Gastrocnemius medialis (tissue), 4 donors: Measurements from ENCODE around the gene CRTC3. TPM values are rescaled to one million over a fixed set of nuclear protein-coding genes. Genes with fewer than 3 reads are reported as not detected.

Experiments used
- ATAC-seq, 2 donors: fragments of 150-250 bp; one replicate each; pipeline ENCODE4 v1.9.1; 2016
- DNase-seq, 2 donors: peaks; one replicate each; pipeline ENCODE4 v3.0.0-alpha.2; 2019
- H3K27ac ChIP-seq, 4 donors: fragments of 200-600 bp; sonication (generic); 1 replicate in 1 of 4; 2 replicates in 3 of 4; pipeline ENCODE4 v1.5.1; 2016 to 2018; ENCODE audit warnings: mild to moderate bottlenecking in 2 of 4, moderate library complexity in 1 of 4
- H3K27me3 ChIP-seq, 3 donors: fragments of 200-600 bp; sonication (generic) in 2 of 3; 1 replicate in 1 of 3; 2 replicates in 2 of 3; pipeline versions ENCODE4 v1.5.1 to v1.6.0; 2016 to 2019; ENCODE audit warnings: mild to moderate bottlenecking in 1 of 3, moderate library complexity in 1 of 3
- H3K36me3 ChIP-seq, 2 donors: fragments of 200-600 bp; sonication (generic) in 1 of 2; one replicate each; pipeline ENCODE4 v1.5.1; 2017 to 2018
- H3K4me1 ChIP-seq, 2 donors: fragments of 200-600 bp; sonication (generic) in 1 of 2; one replicate each; pipeline ENCODE4 v1.5.1; 2016 to 2017; ENCODE audit warnings: mild to moderate bottlenecking in 2 of 2
- H3K4me3 ChIP-seq, 4 donors: fragments of 200-600 bp; sonication (generic) in 3 of 4; 1 replicate in 1 of 4; 2 replicates in 3 of 4; pipeline ENCODE4 v1.5.1; 2016 to 2019; ENCODE audit warnings: mild to moderate bottlenecking in 2 of 4
- H3K9me3 ChIP-seq, 3 donors: fragments of 200-600 bp; sonication (generic) in 2 of 3; 1 replicate in 1 of 3; 2 replicates in 2 of 3; pipeline ENCODE4 v1.5.1; 2016 to 2019
- POLR2A ChIP-seq, 2 donors: fragments of 450-650 bp; IDR thresholded peaks; one replicate each; pipeline ENCODE4 v1.6.1; 2017; ENCODE audit warnings: antibody characterized with exemption in 2 of 2, mild to moderate bottlenecking in 2 of 2, moderate library complexity in 2 of 2
- in situ Hi-C, 4 donors: fragments of 200-750 bp; cut with MboI; loops; one replicate each; pipeline versions ENCODE4 v1.15.0 to v1.8.0; 2017; ENCODE audit warnings: low sequenced_read_pairs in 4 of 4
- intact Hi-C: fragments of 100-400 bp; cut with DNase I; formaldehyde crosslinking; loops from one replicate; pipeline ENCODE4 v1.15.1; 2023; ENCODE audit warnings: low total_unique reads
- total RNA-seq, 4 donors: library from RNA; depleted of rRNA; stranded (reverse); fragments of >200 nt; gene quantifications; one replicate each; pipeline versions ENCODE4 v1.1.0 to v1.2.3, GENCODE V29; 2016
- TF ChIP-seq, protein P1 (sequence below), 5 experiments: fragments of 450-650 bp in 3 of 5; fragments of 200-600 bp in 2 of 5; sonication (generic) in 2 of 5; IDR thresholded peaks in 4 of 5; conservative IDR thresholded peaks in 1 of 5; 1 replicate in 4 of 5; 2 replicates in 1 of 5; pipeline ENCODE4 v1.5.1; 2016 to 2019; ENCODE audit warnings: antibody characterized with exemption in 5 of 5, mild to moderate bottlenecking in 3 of 5, moderate library complexity in 3 of 5

Gene CRTC3
- total RNA-seq, 4 donors from 2014 or later, result 20.7 to 41.4 (median 30.5) TPM

DNA sequence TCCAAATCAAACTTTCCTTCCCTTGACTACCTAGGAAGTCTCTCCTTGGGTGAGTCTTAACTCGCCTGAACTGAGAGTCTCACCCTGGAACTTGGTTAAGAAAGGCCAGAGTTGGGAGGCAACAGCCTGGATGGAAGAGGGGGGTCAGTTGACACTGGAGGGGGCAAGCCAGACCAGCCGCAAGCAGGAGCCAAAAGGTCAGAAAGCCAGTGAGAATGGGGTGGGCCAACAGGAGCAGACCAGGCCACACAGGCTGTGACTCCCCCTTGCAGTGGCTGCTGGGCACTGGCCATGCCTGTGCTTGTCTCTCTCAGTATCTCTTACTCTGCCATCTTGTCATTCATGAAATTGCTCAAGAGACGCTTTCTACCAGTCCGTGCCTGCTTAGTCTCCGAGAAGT is 32.9 kb downstream of the CRTC3 start:
- intact Hi-C loops (loop anchor here (2.0 kb wide), 1 partner anchor 16 kb away; no protein-coding TSS in a partner anchor), in situ Hi-C loops (no loop called here)
- H3K27me3 ChIP-seq, result no peaks in the 10 kb centered on the region
- no peak for DNase-seq
- H3K4me1 ChIP-seq, result peaks cover 35 to 66% of the 10 kb centered on the region in 2 donors
- no peaks in the 10 kb centered on the region for H3K9me3 ChIP-seq
- no peak overlapping the region for H3K4me3 ChIP-seq
- no peak for ATAC-seq
- no peak for TF ChIP-seq POLR2A (IDR thresholded peaks at IDR 0.05)
- TF ChIP-seq, protein P1, sequence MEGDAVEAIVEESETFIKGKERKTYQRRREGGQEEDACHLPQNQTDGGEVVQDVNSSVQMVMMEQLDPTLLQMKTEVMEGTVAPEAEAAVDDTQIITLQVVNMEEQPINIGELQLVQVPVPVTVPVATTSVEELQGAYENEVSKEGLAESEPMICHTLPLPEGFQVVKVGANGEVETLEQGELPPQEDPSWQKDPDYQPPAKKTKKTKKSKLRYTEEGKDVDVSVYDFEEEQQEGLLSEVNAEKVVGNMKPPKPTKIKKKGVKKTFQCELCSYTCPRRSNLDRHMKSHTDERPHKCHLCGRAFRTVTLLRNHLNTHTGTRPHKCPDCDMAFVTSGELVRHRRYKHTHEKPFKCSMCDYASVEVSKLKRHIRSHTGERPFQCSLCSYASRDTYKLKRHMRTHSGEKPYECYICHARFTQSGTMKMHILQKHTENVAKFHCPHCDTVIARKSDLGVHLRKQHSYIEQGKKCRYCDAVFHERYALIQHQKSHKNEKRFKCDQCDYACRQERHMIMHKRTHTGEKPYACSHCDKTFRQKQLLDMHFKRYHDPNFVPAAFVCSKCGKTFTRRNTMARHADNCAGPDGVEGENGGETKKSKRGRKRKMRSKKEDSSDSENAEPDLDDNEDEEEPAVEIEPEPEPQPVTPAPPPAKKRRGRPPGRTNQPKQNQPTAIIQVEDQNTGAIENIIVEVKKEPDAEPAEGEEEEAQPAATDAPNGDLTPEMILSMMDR (IDR thresholded peaks at IDR 0.05 in 4 of 5, conservative IDR thresholded peaks at IDR 0.05 in 1 of 5), result no peak
- peak overlapping the region; percentile 54 to 77 (median 62) for H3K27ac ChIP-seq
- no peaks in the 10 kb centered on the region for H3K36me3 ChIP-seq

DNA sequence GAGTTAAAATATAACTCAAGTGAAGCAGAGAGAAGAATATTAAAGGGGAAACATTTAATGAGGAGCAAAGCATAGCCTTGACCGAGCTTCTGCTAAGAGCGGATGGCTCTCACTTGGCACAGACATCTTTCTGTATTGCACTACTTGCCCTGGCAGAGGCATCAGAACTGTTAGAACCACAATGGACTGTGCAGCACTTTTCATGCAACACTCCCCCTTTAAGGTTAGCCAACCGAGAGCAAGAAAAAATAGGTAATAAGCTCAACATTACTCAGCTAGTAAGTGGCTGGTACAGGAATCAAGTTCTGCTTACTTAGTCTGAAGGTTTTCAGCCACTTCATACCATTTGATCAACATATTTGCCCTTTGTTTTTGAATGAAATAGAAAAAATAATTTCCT is 33.7 kb downstream of the CRTC3 start:
- H3K4me3 ChIP-seq, result no peak overlapping the region
- peak overlapping the region in 2 of 4 donors; percentile 38 to 77 for H3K27ac ChIP-seq
- no peak for DNase-seq
- in situ Hi-C loops, result no loop called here
- H3K9me3 ChIP-seq, result no peaks in the 10 kb centered on the region
- intact Hi-C loops, result loop anchor here (2.0 kb wide), 1 partner anchor 17 kb away; no protein-coding TSS in a partner anchor
- H3K36me3 ChIP-seq, result no peaks in the 10 kb centered on the region
- H3K27me3 ChIP-seq, result no peaks in the 10 kb centered on the region
- peaks cover 30 to 61% of the 10 kb centered on the region in 2 donors for H3K4me1 ChIP-seq
- TF ChIP-seq, protein P1 (IDR thresholded peaks at IDR 0.05 in 4 of 5, conservative IDR thresholded peaks at IDR 0.05 in 1 of 5), result no peak
- no peak for TF ChIP-seq POLR2A (IDR thresholded peaks at IDR 0.05)
- ATAC-seq, result no peak

DNA sequence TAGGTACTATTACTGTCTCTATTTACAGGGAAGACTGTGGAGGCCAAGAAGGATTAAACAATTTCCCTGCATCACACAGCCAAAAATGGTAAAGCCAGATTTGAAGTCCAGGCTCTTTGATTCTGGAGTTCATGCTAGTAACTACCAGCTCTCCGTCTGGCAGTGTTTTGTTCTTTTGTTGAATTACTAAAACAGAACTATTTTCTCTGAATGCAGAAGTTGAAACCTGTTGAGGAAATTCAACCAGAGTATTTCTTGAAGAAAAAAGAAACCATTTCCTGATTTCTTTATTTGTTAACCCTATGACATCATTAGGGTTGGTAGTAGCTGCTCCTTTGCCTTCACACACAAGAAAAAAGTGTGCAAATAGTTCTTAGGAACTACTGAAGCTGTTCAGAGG is 34.3 kb downstream of the CRTC3 start:
- H3K4me3 ChIP-seq, result no peak overlapping the region

DNA sequence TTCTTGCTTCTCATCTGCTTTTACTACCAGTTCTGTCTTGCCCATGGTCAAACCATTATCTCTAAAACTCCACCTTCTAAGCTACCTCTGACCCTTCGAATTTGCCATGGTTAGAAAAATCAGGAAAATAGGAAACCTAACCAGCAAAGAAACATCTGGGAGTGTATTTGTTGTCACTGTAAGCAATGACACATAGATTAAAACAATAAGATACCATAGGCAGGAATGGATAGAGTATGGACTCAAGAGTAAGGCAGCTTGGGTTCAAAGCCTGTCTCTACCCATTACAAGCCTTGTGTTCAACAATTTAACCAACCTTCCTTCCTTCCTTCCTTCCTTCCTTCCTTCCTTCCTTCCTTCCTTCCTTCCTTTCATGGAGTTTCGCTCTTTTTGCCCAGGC is 34.9 kb downstream of the CRTC3 start:
- Histone ChIP-seq H3K36me3 (no peaks in the 10 kb centered on the region), H3K9me3 (no peaks in the 10 kb centered on the region), H3K4me1 (peaks cover 26 to 60% of the 10 kb centered on the region in 2 donors), H3K4me3 (no peak overlapping the region), H3K27me3 (no peaks in the 10 kb centered on the region), H3K27ac (peak overlapping the region in 2 of 4 donors; percentile 7 to 19)
- in situ Hi-C loops (no loop called here), intact Hi-C loops (no loop called here)
- TF ChIP-seq POLR2A (IDR thresholded peaks at IDR 0.05), result no peak
- TF ChIP-seq, protein P1 (IDR thresholded peaks at IDR 0.05 in 4 of 5, conservative IDR thresholded peaks at IDR 0.05 in 1 of 5), result no peak
- ATAC-seq (no peak), DNase-seq (no peak)

More for the DNA sequence above, 34.3 kb downstream of the CRTC3 start:
- in situ Hi-C loops, result no loop called here
- Histone ChIP-seq H3K27me3 (no peaks in the 10 kb centered on the region), H3K36me3 (no peaks in the 10 kb centered on the region), H3K9me3 (no peaks in the 10 kb centered on the region), H3K4me1 (peaks cover 26 to 60% of the 10 kb centered on the region in 2 donors), H3K27ac (peak overlapping the region in 2 of 4 donors; percentile 38 to 77)
- intact Hi-C loops, result no loop called here
- TF ChIP-seq, protein P1 (IDR thresholded peaks at IDR 0.05 in 4 of 5, conservative IDR thresholded peaks at IDR 0.05 in 1 of 5), result no peak
- no peak for TF ChIP-seq POLR2A (IDR thresholded peaks at IDR 0.05)
- ATAC-seq (no peak), DNase-seq (no peak)

DNA sequence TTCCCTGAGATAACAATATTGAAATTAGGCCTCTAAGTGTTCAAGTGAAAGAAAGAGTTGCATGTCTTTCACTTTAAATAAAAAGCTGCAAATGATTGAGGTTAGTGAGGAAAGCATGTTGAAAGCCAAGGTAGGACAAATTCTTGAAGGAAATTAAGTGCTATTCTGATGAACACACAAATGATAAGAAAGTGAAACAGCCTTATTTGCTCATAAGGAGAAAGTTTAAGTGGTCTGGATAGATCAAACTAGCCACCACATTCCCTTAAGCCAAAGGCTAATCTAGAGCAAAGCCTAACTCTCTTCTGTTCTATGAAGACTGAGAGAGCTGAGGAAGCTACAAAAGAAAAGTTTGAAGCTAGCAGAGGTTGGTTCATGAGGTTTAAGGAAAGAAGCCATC is 36.1 kb downstream of the CRTC3 start:
- Histone ChIP-seq H3K4me1 (peaks cover 21 to 54% of the 10 kb centered on the region in 2 donors), H3K27me3 (no peaks in the 10 kb centered on the region), H3K27ac (no peak overlapping the region), H3K9me3 (no peaks in the 10 kb centered on the region), H3K4me3 (no peak overlapping the region), H3K36me3 (no peaks in the 10 kb centered on the region)
- TF ChIP-seq, protein P1 (IDR thresholded peaks at IDR 0.05 in 4 of 5, conservative IDR thresholded peaks at IDR 0.05 in 1 of 5), result no peak
- no peak for TF ChIP-seq POLR2A (IDR thresholded peaks at IDR 0.05)
- in situ Hi-C loops, result no loop called here
- no peak for DNase-seq
- no peak for ATAC-seq
- intact Hi-C loops, result no loop called here
